Stimulated activated naive CD8-positive, alpha-beta T cell treated with anti-CD3 and anti-CD28 coated beads, Interleukin-15, Interleukin-2, amounts not matched to agents 100 U/mL and 50 U/mL, for 24 hours (primary cell): ENCODE measurements around the gene ZNF516.

Experiments
- ATAC-seq: fragments of 150-1000 bp; cut with Tn5 transposase; one replicate; pipeline ENCODE4 v1.10.0; 2021
- DNase-seq: peaks from one replicate; pipeline ENCODE4 v3.0.0; 2021

Gene ZNF516

GRCh38 chr18:76421685-76422078, 73.4 kb downstream of the ZNF516 start:
- no peak for DNase-seq

DNA sequence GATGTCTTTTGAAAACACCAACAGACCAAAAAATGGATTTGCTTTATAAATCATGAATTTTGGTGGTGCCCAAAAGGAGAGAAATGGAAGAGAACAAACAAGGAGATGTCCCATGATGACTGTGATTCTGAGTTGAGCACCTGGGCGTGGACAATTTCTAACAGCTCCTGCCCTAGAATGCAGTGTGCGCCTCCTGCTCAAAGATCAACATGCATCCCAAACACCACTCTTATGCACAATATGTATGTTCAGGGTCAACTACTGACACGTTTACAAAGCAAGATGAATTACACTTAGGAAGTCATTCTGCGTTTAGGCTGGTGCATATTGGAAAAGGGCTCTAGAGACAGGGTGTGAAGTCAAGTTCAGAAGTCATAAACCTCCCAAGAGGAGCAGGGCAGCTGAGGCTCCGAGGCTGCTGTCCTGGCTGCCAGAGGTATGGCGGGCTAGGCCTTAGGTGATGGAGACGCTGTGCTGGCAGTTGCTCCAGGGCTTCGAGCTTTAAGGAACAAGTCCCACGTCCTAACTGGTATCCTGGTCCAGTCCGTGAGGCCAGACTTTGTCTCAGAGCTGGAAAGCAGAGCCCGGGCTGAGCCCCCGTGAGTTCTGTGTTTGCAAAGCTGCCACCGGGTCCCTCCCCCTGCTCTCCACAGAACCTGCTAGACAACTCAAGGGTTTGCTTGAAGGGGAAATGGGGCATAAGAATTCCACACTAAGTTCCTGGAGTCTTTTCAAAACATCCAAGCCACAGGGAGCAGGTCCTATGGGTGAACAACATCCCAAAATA, 74.0 kb downstream of the ZNF516 start:
- no peak for DNase-seq

More at GRCh38 chr18:76421685-76422078, 73.4 kb downstream of the ZNF516 start:
- no peak for ATAC-seq

GRCh38 chr18:76419811-76420210, 75.2 kb downstream of the ZNF516 start:
- DNase-seq (no peak), ATAC-seq (no peak)

More for the DNA sequence above, 74.0 kb downstream of the ZNF516 start:
- no peak for ATAC-seq

DNA sequence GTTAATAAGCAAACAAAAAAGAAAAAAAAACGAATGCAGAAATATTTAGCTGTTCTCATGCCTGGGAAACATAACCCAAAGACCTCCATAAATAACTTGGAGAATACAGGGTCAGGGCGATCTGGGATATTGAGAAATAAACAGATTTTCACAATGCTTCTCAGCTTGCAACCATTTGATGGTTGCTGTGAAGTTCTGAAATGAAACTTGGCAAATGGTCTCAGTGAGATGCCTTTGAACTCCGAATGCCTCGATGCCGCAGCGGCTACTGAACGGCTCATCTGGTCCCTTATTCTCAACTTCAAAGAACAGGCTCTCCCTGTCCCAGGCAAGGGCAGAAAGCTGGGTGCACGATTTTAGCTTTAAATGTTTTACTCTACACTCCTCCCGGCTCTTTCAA, 78.1 kb downstream of the ZNF516 start:
- DNase-seq (no peak), ATAC-seq (no peak)

- ATAC-seq (peak; percentile 72), DNase-seq (no peak)
These were observed 80.0 kb downstream of the ZNF516 start for GRCh38 chr18:76414936-76415621.

GRCh38 chr18:76412818-76413565, 82.0 kb downstream of the ZNF516 start:
- ATAC-seq (no peak), DNase-seq (no peak)

GRCh38 chr18:76412010-76412817, 82.8 kb downstream of the ZNF516 start:
- no peak for ATAC-seq
- DNase-seq: no peak

DNA sequence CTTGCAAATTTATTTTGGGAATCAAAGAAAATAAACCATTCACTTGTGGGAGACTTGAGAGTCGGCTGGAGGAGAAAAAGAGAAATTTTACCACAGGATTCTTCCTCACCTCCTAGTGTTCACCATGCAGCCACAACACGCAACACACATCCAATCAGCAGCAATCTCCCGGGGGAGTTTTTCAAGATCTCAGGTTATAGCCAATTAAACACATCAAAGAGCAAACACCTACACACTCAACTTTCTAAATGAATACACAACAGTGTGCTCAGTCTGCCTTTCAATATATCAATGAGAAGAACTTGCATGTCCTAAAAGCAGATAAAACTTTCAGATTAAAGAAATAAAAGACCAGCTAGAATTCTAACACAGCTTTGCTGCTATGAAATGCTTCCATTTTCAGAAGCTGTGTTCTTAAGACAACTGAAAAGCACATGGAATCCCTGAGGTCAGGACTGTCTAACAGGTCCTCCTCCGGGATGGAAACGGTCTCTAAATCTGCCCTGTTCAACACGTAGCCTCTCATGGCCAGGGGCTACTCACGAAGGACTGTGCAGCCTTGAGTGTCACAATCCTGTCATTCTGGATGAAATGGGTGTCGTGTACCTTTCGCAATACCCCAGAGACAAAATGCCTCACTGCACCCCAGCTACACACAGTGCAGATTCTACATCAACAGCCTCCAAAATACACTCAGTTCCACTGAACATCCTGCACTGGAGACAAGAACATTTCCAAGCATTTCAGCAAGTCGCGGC, 84.2 kb downstream of the ZNF516 start:
- peak; percentile 69 for ATAC-seq
- DNase-seq: no peak

DNA sequence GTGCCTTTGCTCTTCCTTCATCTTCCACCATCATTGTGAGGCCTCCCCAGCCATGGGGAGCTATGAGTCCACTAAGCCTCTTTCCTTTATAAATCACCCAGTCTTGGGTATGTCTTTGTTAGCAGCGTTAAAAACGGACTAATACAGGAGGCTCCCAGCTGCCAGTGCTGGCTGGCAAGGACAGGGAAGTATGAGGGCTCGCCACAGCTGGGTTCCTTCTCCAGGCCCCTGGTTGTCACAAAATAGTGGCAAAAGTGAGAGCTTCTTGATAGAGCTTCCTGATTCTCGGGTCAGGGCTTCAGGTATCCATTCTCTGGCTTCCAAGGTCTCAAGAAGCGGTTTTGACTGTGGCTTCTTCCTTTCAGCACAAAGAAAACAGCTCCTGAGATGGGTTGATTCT, 85.0 kb downstream of the ZNF516 start:
- no peak for DNase-seq

DNA sequence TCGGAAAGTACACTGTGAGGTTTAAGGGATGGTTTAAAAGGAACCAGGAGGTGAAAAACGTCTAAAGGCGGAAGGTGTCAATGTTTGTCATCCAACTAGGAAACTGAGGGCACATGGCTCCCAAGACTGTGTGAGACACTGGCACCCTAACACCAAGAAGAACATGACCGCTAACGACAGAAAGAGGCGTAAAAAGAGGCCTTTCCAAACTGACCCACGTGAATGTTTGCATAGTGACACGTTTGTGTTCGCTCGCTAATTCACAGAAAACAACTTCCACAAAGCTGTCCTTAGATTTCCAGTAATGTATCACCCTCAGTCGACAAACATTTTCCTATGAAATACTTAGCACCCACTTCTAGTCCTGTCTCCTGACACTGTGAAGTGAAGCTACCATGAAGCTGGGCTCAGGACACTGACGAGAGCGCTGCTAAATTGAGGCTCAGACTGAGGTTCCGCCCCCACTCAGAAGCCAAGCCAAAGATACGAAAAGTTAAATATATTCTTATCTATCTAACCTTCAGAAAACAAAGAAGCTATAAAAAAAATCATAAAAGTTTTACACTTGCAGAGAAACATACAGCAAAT, 86.5 kb downstream of the ZNF516 start:
- DNase-seq (no peak), ATAC-seq (no peak)

More for the DNA sequence above, 85.0 kb downstream of the ZNF516 start:
- no peak for ATAC-seq

GRCh38 chr18:76407681-76408080, 87.4 kb downstream of the ZNF516 start:
- DNase-seq (no peak), ATAC-seq (no peak)

DNA sequence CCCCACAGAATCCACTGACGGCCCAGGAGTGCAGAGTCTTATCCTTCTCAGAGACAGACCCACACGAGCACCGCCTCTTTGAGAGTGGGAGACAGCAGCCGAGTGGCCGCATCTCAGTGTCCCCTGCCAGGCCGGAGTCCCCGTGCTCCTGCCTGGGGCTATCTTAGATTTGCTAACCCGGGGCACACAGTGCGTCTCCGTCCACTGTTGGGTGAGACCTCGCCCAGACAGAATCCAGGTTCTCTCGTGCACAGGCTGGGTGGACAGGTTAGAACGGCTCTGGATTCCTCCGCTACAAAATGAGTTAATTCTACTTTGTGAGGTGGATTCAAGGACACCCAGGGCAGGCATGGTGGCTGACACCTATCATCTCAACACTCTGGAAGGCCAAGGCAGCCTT, 88.3 kb downstream of the ZNF516 start:
- ATAC-seq (no peak), DNase-seq (no peak)

- ATAC-seq (no peak), DNase-seq (peak; percentile 80)
These were observed 89.2 kb downstream of the ZNF516 start for GRCh38 chr18:76405681-76406356.

DNA sequence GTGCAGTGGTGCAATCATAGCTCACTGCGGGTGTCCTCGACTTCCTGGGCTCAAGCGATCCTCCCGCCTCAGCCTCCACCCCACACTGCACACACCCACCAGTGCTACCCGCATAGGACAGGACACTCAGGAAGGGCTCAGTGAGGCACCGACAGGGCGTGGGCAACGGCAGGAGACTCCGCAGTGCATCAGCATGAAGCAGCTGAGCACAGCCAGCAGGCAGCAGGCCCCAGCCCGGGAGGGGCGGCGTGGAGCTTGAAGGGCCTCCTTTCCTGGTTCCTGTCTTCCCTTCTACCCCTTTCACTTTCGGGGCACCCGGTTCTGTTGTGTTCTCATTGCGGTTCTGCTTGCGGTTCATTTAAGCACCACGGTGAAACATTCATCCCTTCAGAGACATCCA, 89.8 kb downstream of the ZNF516 start:
- ATAC-seq (no peak), DNase-seq (no peak)

DNA sequence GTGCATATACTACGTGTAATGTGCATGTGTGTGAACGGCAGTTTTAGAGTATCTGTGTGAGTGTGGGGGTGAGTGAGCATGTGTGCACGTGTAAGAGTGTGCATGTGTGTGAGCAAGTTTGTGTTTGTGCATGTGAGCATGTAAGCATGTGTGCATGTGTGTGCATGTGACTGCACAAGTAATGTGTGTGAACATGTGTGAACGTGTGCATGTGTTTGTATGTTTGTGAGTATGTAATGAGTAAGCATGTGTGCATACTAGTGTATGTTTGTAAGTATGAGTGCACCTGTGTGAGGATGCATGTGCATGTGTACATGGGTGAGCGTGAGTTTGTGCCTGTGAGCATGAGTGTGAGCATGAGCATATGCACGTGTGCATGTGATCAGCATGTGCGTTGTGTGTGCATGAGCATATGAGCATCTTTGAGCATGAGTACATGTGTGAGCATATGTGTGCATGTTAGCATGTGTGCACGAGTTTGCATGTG, 90.7 kb downstream of the ZNF516 start:
- ATAC-seq (no peak), DNase-seq (no peak)

- DNase-seq: no peak
- ATAC-seq: no peak
These were observed 92.7 kb downstream of the ZNF516 start for GRCh38 chr18:76402026-76402990.

- ATAC-seq: peak; percentile 41
- DNase-seq: no peak
These were observed 93.5 kb downstream of the ZNF516 start for GRCh38 chr18:76401498-76401897.

DNA sequence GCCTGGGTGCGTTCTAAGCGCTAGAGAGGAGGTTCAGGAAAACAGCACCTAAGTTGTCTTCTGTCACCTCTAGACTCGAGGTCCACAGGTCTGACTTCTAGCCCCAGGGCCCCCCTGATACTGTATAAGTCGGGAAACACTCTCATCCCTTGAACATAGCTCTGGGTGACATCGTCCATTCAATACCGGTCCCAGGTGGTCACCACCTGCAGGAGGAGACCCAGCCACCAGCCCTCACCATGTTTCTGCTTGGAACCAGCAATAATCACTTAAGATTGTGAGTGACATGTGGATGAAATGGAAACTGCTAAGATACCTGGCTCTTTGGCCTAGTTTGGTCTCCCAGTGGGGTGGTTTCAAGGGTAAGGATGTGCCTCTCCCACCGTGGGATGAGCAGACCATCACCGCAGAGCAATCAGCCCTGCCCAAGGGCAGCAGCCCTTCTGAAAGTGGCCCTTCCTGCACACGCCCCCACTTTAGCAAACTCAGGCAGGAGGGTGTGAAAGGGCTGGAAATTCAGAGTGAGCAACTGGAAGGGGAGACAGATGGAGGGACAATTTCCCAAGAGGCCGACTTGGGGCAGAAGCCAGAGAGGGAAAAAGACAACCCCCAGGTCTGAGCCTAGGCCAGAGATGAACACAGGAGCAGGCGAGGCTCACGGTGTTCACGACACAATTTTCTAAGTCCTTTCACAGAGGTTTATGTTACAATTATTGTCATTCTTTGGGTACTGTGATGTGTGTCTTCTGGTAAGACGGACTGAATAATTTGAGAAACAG, 95.2 kb downstream of the ZNF516 start:
- ATAC-seq (no peak), DNase-seq (no peak)
